GM23338 (cell line): Measurements from ENCODE around the gene ITPR2.

ENCODE experiments used
- CTCF ChIP-seq, 2 experiments: fragments of 200-600 bp in 1 of 2; sonication (generic) in 1 of 2; conservative IDR thresholded peaks; 2 replicates each; pipeline versions ENCODE4 v1.5.1 to v1.6.1; 2016 to 2017; ENCODE audit warnings: antibody characterized with exemption in 2 of 2, low read depth in 2 of 2, mild to moderate bottlenecking in 2 of 2, moderate library complexity in 1 of 2
- REST ChIP-seq: IDR thresholded peaks from one replicate; pipeline ENCODE4 v1.6.1; 2018; ENCODE audit warnings: antibody characterized with exemption; ENCODE audit not compliant: unreplicated experiment

GRCh38 chr12:26622601-26623000, 210.4 kb downstream of the ITPR2 start:
- TF ChIP-seq CTCF (conservative IDR thresholded peaks at IDR 0.05; ENCODE audit: low read depth in 2 of 2) (no peak), REST (no peak)
